ENCODE data around the gene GPS1.

Gene GPS1

GRCh38 chr17:82018152-82018988 is 33.3 kb upstream of the GPS1 start:
- H3K27me3 Mint-ChIP-seq: no peaks in the 10 kb centered on the region
- no peak overlapping the region for H3K4me3 Mint-ChIP-seq
- H3K36me3 Mint-ChIP-seq (ENCODE audit: insufficient read depth): peaks cover 8% of the 10 kb centered on the region
- peaks cover 10 to 16% of the 10 kb centered on the region in 2 donors for H3K4me1 Mint-ChIP-seq (ENCODE audit: low read depth in 2 of 2)
- H3K9me3 Mint-ChIP-seq: no peaks in the 10 kb centered on the region
- H3K27ac Mint-ChIP-seq: no peak overlapping the region
- no peak for DNase-seq
- no peak for ATAC-seq (replicated peaks)

- Mint-ChIP-seq H3K36me3 (ENCODE audit: insufficient read depth) (peaks cover 8% of the 10 kb centered on the region), H3K27me3 (no peaks in the 10 kb centered on the region), H3K27ac (no peak overlapping the region), H3K4me3 (no peak overlapping the region), H3K4me1 (ENCODE audit: low read depth in 2 of 2) (peaks cover 10 to 22% of the 10 kb centered on the region in 2 donors), H3K9me3 (no peaks in the 10 kb centered on the region)
- ATAC-seq (replicated peaks) (no peak), DNase-seq (no peak)
These were observed 32.6 kb upstream of the GPS1 start for GRCh38 chr17:82018989-82019689.

GRCh38 chr17:82019690-82020571 is 31.8 kb upstream of the GPS1 start:
- DNase-seq: peak; percentile 53 to 60 (median 58)
- H3K27me3 Mint-ChIP-seq: no peaks in the 10 kb centered on the region
- no peak for ATAC-seq (replicated peaks)
- H3K36me3 Mint-ChIP-seq (ENCODE audit: insufficient read depth): peaks cover 8% of the 10 kb centered on the region
- no peak overlapping the region for H3K27ac Mint-ChIP-seq
- H3K4me1 Mint-ChIP-seq (ENCODE audit: low read depth in 2 of 2): peaks cover 10 to 23% of the 10 kb centered on the region in 2 donors
- peak overlapping the region; percentile 12 to 39 for H3K4me3 Mint-ChIP-seq
- H3K9me3 Mint-ChIP-seq: no peaks in the 10 kb centered on the region

- Mint-ChIP-seq H3K27me3 (no peaks in the 10 kb centered on the region), H3K36me3 (ENCODE audit: insufficient read depth) (peaks cover 11% of the 10 kb centered on the region), H3K4me3 (peak overlapping the region; percentile 12 to 39), H3K4me1 (ENCODE audit: low read depth in 2 of 2) (peaks cover 13 to 23% of the 10 kb centered on the region in 2 donors), H3K27ac (no peak overlapping the region), H3K9me3 (no peaks in the 10 kb centered on the region)
- ATAC-seq (replicated peaks): no peak
- no peak for DNase-seq
These were observed 31.1 kb upstream of the GPS1 start for GRCh38 chr17:82020572-82021106.

DNA sequence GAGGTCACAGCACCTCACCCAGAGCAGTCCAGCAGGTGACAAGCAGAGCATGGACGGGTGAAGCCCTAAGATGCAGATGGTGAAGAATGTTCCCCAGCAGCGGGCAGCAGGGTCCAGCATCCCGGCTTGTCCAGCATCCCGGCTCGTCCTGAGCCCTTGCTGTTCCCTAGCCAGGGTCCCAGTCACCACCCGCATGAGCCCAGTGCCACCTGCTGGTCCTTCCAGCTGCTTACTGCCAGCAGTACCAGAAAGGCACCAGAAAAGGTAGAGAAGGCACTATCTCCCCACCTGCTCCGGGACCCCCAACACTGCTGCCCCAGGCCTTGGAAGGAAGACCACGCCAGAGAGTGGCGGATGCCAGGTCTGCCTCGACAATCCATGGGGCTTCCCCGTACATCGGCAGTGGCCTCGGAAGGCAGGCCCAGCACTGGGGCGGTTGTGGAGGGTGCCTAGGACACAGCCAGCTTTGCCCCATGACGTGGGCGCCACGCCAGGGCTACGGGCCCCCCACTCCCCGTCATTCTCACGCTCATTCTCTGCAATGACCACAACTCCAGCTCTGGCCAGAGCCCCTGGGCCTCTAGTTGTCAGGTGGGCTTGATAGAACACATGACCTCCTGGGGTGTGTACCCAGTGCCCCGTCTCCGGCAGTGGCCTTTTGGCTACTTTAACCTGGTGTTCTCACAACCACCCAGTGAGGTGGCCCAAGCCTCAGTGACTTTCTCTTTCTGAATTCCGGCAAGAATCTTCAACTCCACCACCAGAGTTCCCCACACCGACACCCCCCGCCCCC is 30.4 kb upstream of the GPS1 start:
- DNase-seq: peak in 1 of 3 experiments; percentile 36
- H3K36me3 Mint-ChIP-seq (ENCODE audit: insufficient read depth): peaks cover 11% of the 10 kb centered on the region
- no peaks in the 10 kb centered on the region for H3K9me3 Mint-ChIP-seq
- peak overlapping the region; percentile 72 to 80 for H3K4me3 Mint-ChIP-seq
- no peak for ATAC-seq (replicated peaks)
- H3K27me3 Mint-ChIP-seq: no peaks in the 10 kb centered on the region
- peaks cover 13 to 23% of the 10 kb centered on the region in 2 donors for H3K4me1 Mint-ChIP-seq (ENCODE audit: low read depth in 2 of 2)
- H3K27ac Mint-ChIP-seq: peak overlapping the region in 1 of 2 donors; percentile 29

- ATAC-seq (replicated peaks): no peak
- Mint-ChIP-seq H3K4me3 (peak overlapping the region; percentile 72 to 80), H3K27me3 (no peaks in the 10 kb centered on the region), H3K4me1 (ENCODE audit: low read depth in 2 of 2) (peaks cover 13 to 23% of the 10 kb centered on the region in 2 donors), H3K9me3 (no peaks in the 10 kb centered on the region), H3K27ac (peak overlapping the region in 1 of 2 donors; percentile 29), H3K36me3 (ENCODE audit: insufficient read depth) (peaks cover 11% of the 10 kb centered on the region)
- no peak for DNase-seq
These were observed 29.8 kb upstream of the GPS1 start for GRCh38 chr17:82021900-82022309.

- peaks cover 13 to 23% of the 10 kb centered on the region in 2 donors for H3K4me1 Mint-ChIP-seq (ENCODE audit: low read depth in 2 of 2)
- H3K4me3 Mint-ChIP-seq: peak within 1 kb of the TSS; percentile 72 to 80
- ATAC-seq (replicated peaks) (peak; percentile 23), DNase-seq (no peak)
- no peaks in the 10 kb centered on the region for H3K27me3 Mint-ChIP-seq
- no peaks in the 10 kb centered on the region for H3K9me3 Mint-ChIP-seq
- H3K36me3 Mint-ChIP-seq (ENCODE audit: insufficient read depth): peaks cover 11% of the 10 kb centered on the region
- peak within 1 kb of the TSS in 1 of 2 donors; percentile 77 for H3K27ac Mint-ChIP-seq
These were observed 29.3 kb upstream of the GPS1 start, which contains the start of gene CENPX for GRCh38 chr17:82022310-82022980. Gene CENPX (minus strand): TSS chr17:82022878. CDS start chr17:82022861, 17 bp downstream.

GRCh38 chr17:82022981-82023446 is 28.7 kb upstream of the GPS1 start, which contains the start of gene LRRC45:
Gene LRRC45 (plus strand): TSS chr17:82023305. CDS start chr17:82023644, 339 bp downstream.
- peaks cover 13 to 25% of the 10 kb centered on the region in 2 donors for H3K4me1 Mint-ChIP-seq (ENCODE audit: low read depth in 2 of 2)
- peak within 1 kb of the TSS; percentile 72 to 80 for H3K4me3 Mint-ChIP-seq
- peak; percentile 98 to 99 (median 99) for DNase-seq
- H3K9me3 Mint-ChIP-seq: no peaks in the 10 kb centered on the region
- ATAC-seq (replicated peaks): peak; percentile 93
- H3K27me3 Mint-ChIP-seq: no peaks in the 10 kb centered on the region
- H3K36me3 Mint-ChIP-seq (ENCODE audit: insufficient read depth): peaks cover 11% of the 10 kb centered on the region
- peak within 1 kb of the TSS in 1 of 2 donors; percentile 77 for H3K27ac Mint-ChIP-seq

GRCh38 chr17:82023447-82024241 is 28.1 kb upstream of the GPS1 start:
- Mint-ChIP-seq H3K4me3 (peak overlapping the region; percentile 72 to 80), H3K27me3 (no peaks in the 10 kb centered on the region), H3K4me1 (ENCODE audit: low read depth in 2 of 2) (peaks cover 13 to 25% of the 10 kb centered on the region in 2 donors), H3K27ac (no peak overlapping the region), H3K36me3 (ENCODE audit: insufficient read depth) (peaks cover 11% of the 10 kb centered on the region), H3K9me3 (no peaks in the 10 kb centered on the region)
- no peak for DNase-seq
- ATAC-seq (replicated peaks): no peak

DNA sequence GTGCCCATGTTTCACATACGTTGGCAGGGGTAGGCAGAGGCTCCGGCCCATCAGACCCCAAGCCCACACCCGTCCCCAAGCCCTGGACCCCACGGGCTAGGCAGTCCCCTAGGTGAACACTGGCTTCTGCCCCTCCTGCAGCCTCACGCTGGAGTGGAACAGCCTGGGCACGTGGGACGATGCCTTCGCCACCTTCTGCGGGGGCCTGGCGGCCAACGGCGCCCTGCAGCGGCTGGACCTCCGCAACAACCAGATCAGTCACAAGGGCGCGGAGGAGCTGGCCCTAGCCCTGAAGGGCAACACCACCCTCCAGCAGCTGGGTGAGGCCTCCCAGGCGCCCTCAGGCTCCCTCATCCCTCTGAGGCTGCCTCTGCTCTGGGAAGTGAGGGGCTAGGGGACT is 26.8 kb upstream of the GPS1 start:
- H3K9me3 Mint-ChIP-seq: no peaks in the 10 kb centered on the region
- DNase-seq (no peak), ATAC-seq (replicated peaks) (no peak)
- peaks cover 17 to 30% of the 10 kb centered on the region in 2 donors for H3K4me1 Mint-ChIP-seq (ENCODE audit: low read depth in 2 of 2)
- H3K4me3 Mint-ChIP-seq: no peak overlapping the region
- peaks cover 11% of the 10 kb centered on the region for H3K36me3 Mint-ChIP-seq (ENCODE audit: insufficient read depth)
- no peaks in the 10 kb centered on the region for H3K27me3 Mint-ChIP-seq
- no peak overlapping the region for H3K27ac Mint-ChIP-seq
